ENCODE measurements around the gene ADAMTS7.
"Not testable (repeated sequence)": the region's sequence is repeated elsewhere in the genome, so short reads cannot be mapped to it uniquely, and the experiment has no call there.

The ADAMTS7 gene

DNA sequence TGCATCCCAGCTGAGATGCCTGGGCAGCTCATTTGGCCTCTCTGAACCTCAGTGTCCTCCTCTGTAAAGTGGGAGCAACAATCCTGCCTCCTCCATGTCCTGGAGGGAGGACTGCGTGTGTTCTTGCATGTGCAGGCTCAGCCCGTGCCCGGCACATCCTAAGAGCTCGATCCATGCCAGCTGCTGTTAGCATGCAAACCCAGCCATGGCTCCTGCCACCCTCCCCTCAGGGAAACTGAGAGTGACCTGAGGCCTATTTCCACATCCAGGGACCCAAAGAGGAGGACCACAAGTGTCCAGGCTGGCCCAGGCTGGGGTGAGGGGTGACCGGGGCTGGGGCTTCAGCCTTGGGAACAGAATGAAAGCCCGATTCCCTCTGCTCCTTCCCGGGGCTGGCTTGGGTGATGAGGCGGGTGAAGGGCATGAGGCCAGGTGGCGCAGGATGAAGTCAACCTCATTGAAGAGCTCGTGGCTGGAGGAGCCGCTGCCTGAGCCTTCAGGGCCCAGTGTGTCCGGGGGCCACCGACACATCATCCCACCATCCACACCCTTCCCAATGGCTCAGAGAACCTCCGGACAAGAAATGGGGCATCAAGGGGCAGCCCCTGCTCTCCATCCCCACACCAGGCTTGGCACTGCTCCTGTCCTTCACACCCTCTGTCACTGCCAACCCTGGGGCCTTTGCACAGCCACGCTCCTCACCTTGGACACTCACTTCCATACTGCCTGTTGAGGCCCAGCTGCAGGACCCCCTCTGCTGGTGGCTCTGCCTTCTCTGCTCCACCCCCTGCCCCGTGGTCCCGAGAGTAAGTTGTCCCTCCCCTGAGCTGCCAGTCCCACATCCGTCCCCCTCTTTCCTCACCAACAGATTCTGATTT is 42.5 kb downstream of the ADAMTS7 start:
- H3K36me3 Mint-ChIP-seq (ENCODE audit: low read depth) = peaks cover 3% of the 10 kb centered on the region
- no peaks in the 10 kb centered on the region for H3K27me3 Mint-ChIP-seq (ENCODE audit: low read depth)
- TF ChIP-seq, protein P1, sequence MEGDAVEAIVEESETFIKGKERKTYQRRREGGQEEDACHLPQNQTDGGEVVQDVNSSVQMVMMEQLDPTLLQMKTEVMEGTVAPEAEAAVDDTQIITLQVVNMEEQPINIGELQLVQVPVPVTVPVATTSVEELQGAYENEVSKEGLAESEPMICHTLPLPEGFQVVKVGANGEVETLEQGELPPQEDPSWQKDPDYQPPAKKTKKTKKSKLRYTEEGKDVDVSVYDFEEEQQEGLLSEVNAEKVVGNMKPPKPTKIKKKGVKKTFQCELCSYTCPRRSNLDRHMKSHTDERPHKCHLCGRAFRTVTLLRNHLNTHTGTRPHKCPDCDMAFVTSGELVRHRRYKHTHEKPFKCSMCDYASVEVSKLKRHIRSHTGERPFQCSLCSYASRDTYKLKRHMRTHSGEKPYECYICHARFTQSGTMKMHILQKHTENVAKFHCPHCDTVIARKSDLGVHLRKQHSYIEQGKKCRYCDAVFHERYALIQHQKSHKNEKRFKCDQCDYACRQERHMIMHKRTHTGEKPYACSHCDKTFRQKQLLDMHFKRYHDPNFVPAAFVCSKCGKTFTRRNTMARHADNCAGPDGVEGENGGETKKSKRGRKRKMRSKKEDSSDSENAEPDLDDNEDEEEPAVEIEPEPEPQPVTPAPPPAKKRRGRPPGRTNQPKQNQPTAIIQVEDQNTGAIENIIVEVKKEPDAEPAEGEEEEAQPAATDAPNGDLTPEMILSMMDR (IDR thresholded peaks at IDR 0.05; ENCODE audit: unreplicated experiment in 3 of 3) = no peak
- no peaks in the 10 kb centered on the region for H3K9me3 Mint-ChIP-seq
- H3K4me1 Mint-ChIP-seq = no peaks in the 10 kb centered on the region
- no peak overlapping the region for H3K4me3 Mint-ChIP-seq
- H3K27ac Mint-ChIP-seq = no peak overlapping the region

DNA sequence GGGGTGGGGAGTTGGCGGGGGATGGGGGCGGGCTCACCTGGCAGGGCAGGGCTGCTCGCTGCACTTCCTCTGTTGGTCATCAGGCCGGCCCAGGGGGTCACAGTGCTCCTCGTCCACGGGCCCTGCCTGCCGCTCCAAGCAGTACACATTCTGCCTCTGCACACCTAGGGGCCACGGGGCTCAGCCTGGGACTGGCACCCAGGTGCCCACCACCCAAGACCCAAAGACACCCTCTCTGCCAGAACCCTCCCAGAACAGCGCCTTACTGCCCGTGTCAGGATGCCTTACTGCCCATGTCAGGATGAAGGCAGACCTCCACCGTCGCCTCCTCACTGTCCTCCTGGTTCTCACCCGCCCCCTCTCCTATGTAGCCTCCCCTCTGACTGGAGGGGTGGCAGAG is 43.2 kb downstream of the ADAMTS7 start:
- no peak overlapping the region for H3K27ac Mint-ChIP-seq
- no peaks in the 10 kb centered on the region for H3K27me3 Mint-ChIP-seq (ENCODE audit: low read depth)
- no peaks in the 10 kb centered on the region for H3K9me3 Mint-ChIP-seq
- H3K36me3 Mint-ChIP-seq (ENCODE audit: low read depth) = peaks cover 3% of the 10 kb centered on the region
- H3K4me3 Mint-ChIP-seq = no peak overlapping the region
- no peaks in the 10 kb centered on the region for H3K4me1 Mint-ChIP-seq
- TF ChIP-seq, protein P1 (IDR thresholded peaks at IDR 0.05; ENCODE audit: unreplicated experiment in 3 of 3) = no peak

DNA sequence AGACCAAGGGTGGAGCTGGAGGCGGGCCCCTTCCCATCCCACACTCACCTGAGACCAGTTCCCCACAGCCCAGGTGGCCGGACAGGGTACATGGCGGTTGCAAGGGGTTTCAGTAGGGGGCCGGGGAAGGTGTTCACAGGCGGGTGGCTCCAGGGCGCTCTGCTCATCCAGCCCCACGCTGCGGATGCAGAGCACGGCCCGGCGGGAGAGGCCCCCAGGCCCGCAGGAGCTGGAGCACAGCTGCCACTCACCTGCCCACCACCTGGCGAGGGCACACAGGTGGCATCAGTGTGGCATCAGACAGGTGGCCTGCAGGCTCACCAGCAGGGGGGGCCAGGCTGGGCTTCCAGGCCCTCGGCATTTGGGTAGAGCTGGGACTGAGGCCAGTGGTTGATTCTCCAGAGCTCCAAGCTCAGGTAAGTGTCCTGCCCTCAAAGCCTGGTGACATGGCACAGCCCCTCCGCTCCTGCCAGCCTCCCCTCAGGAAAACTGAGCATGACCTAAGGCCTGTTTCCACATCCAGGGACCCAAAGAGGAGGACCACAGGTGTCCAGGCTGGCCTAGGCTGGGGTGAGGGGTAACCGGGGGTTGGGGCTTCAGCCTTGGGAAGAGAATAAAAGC is 43.8 kb downstream of the ADAMTS7 start:
- Mint-ChIP-seq H3K4me3 (no peak overlapping the region), H3K9me3 (no peaks in the 10 kb centered on the region), H3K4me1 (no peaks in the 10 kb centered on the region), H3K27ac (no peak overlapping the region), H3K36me3 (ENCODE audit: low read depth) (peaks cover 3% of the 10 kb centered on the region), H3K27me3 (ENCODE audit: low read depth) (no peaks in the 10 kb centered on the region)
- TF ChIP-seq, protein P1 (IDR thresholded peaks at IDR 0.05; ENCODE audit: unreplicated experiment in 3 of 3) = no peak

DNA sequence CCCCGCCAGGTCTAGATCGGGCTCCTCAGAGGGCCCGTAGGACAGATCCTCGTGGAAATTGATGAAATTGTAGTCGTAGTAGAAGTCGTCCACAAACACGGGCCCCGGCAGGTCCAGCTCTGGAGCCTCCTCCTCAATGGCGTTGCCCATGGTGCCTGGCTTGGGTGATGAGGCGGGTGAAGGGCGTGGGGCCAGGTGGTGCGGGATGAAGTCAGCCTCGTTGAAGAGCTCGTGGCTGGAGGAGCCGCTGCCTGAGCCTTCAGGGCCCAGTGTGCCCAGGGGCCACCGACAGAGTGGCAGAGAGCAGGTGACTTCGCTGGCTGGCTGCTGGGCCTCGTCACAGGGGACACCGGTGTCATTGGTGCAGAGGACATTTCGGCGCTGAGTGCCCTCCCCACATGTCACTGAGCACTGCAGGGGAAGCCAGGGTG is 44.6 kb downstream of the ADAMTS7 start:
- not testable (repeated sequence) for H3K27me3 Mint-ChIP-seq (ENCODE audit: low read depth); H3K4me3 Mint-ChIP-seq; H3K36me3 Mint-ChIP-seq (ENCODE audit: low read depth); H3K9me3 Mint-ChIP-seq; H3K4me1 Mint-ChIP-seq; H3K27ac Mint-ChIP-seq

DNA sequence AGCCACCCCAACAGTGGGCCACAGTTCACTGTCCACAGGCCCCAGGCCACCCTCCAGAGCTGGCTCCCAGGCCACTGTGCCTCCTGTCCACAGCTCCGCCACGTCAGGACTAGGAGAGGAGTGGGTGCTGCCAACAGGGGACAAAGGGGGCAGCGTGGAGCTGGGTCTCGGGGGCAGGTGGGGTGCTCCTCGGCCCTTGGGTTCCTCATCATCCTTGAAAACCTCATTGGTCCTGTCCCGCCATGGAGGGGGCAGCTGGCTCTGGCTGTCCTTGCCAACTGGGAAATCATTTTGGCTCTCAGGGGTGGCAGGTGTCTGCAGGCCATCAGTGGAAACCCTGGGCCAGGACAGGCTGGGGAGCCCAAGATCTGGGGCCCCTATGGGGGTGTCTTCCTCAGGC is 45.2 kb downstream of the ADAMTS7 start:
- H3K4me1 Mint-ChIP-seq = no peaks in the 10 kb centered on the region
- no peak overlapping the region for H3K4me3 Mint-ChIP-seq
- TF ChIP-seq, protein P1 (IDR thresholded peaks at IDR 0.05; ENCODE audit: unreplicated experiment in 3 of 3) = no peak

DNA sequence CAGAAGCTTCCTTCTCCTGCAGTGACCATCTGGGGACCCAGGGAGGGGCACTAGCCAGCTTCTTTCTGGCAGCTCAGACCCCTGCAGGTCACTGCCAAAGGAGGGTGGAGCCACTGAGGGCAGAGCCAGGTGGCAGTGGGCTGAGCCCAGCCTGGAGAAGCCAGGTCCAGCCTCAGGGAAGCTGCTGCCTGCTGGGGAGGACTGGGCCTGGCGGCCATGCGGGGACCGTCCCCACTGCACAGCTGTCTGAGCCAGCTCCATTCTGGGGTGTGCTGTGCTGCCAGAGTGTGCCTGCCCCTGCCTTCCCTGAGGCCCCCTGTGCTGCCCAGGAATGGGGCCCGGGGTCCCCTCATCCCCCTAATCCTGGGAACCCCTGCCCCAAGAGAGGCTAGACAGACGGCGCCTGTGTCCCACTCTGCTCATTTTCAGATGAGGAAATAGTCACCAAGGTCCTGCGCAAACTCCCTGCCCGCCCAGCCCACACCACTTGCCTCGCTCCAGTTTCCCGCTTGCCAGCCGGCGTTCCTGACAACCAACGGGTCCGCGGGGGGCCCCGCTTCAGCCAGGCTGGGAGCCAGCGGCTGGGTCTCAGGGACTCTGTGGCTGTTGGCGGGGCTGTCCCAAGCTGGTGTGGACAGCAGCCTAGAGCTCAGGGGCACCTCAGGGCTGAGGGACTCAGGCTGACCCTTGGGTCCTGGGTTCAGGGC is 46.0 kb downstream of the ADAMTS7 start:
- not testable (repeated sequence) for H3K4me3 Mint-ChIP-seq; H3K36me3 Mint-ChIP-seq (ENCODE audit: low read depth); H3K27me3 Mint-ChIP-seq (ENCODE audit: low read depth); H3K27ac Mint-ChIP-seq; H3K9me3 Mint-ChIP-seq; H3K4me1 Mint-ChIP-seq

More for the DNA sequence above, 45.2 kb downstream of the ADAMTS7 start:
- H3K36me3 Mint-ChIP-seq (ENCODE audit: low read depth) = no peaks in the 10 kb centered on the region
- no peaks in the 10 kb centered on the region for H3K9me3 Mint-ChIP-seq
- no peak overlapping the region for H3K27ac Mint-ChIP-seq
- H3K27me3 Mint-ChIP-seq (ENCODE audit: low read depth) = no peaks in the 10 kb centered on the region

DNA sequence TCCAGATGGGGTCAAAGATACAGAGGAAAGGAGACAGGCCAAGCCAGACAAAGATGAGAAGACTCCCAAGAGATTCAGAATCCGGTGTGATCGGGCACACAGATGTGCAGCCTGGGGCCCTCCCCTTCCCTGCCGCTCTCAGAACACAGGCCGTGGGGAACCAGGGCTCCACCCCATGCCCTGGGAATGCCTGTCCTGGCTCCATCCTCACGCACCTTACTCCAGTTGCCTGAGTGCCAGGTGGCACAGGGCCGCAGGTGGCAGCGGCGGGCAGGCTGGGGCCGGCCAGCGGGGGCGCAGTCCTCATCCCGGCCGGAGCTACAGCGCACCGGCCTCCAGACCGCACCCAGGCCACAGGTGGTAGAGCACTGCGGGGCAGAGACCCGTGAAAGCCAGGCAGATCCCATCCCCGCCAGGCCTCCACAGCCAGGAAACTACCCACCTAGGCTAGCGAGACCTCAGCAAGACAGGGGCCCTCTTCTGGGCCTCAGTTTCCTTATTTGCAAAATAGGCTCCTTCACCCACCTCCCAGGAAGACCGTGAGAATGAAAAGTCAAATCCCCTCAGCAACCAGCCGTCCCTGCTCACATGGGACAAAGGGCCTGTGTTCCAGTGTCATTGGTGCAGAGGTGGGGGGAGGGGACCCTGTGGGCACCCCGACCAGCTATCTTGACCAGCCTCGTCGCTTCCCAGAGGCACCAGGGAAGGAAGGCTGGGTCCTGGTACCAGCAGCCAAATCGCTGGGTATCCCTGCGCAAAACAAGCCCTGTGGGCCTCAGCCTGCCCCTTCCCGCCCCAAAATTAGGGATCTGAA is 46.7 kb downstream of the ADAMTS7 start:
- H3K27me3 Mint-ChIP-seq (ENCODE audit: low read depth); H3K36me3 Mint-ChIP-seq (ENCODE audit: low read depth); H3K4me1 Mint-ChIP-seq; H3K4me3 Mint-ChIP-seq; H3K27ac Mint-ChIP-seq; H3K9me3 Mint-ChIP-seq: not testable (repeated sequence)
